ENCODE results near the gene ZMAT5.

DNA sequence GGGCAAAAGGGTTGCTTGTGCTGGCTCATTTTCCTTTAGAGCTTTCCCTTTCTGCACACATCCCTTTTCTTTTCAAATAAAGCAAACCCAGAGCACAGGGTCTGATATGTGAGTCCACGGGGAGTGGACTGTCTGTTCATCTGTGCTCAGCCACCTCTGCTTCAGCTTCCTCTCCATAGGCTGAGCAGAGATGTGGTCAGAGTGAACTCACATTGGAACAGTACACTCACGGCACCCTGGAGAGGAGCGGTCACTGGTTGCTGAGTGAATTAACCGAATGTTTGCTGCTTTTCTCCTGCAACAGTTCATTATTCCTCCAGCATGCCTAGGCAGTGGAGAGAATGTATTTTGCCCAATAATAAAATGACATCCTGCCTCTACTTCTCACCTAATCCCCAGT is 83.3 kb downstream of the ZMAT5 start:
- TF ChIP-seq, protein P1, sequence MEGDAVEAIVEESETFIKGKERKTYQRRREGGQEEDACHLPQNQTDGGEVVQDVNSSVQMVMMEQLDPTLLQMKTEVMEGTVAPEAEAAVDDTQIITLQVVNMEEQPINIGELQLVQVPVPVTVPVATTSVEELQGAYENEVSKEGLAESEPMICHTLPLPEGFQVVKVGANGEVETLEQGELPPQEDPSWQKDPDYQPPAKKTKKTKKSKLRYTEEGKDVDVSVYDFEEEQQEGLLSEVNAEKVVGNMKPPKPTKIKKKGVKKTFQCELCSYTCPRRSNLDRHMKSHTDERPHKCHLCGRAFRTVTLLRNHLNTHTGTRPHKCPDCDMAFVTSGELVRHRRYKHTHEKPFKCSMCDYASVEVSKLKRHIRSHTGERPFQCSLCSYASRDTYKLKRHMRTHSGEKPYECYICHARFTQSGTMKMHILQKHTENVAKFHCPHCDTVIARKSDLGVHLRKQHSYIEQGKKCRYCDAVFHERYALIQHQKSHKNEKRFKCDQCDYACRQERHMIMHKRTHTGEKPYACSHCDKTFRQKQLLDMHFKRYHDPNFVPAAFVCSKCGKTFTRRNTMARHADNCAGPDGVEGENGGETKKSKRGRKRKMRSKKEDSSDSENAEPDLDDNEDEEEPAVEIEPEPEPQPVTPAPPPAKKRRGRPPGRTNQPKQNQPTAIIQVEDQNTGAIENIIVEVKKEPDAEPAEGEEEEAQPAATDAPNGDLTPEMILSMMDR (IDR thresholded peaks at IDR 0.05; ENCODE audit: insufficient read depth, low read length, poor library complexity, severe bottlenecking): no peak
- TF ChIP-seq EZH2phosphoT487 (conservative IDR thresholded peaks at IDR 0.05; ENCODE audit: low read length): no peak

Measured in SU-DHL-6 (cell line).